Tibial artery (tissue), 4 donors: Measurements from ENCODE around the gene ZBTB20.

Experiments
- DNase-seq, 2 donors: peaks; one replicate each; pipeline ENCODE4 v3.0.0-alpha.2; 2019
- H3K27ac ChIP-seq, 2 donors: fragments of 200-600 bp; sonication (generic) in 1 of 2; 1 replicate in 1 of 2; 2 replicates in 1 of 2; pipeline ENCODE4 v1.5.1; 2018 to 2019; ENCODE audit warnings: mild to moderate bottlenecking in 1 of 2
- H3K27me3 ChIP-seq, 2 donors: fragments of 200-600 bp; sonication (generic) in 1 of 2; one replicate each; pipeline versions ENCODE4 v1.5.1 to v1.6.0; 2016 to 2019
- H3K36me3 ChIP-seq, 3 donors: fragments of 200-600 bp; sonication (generic) in 2 of 3; one replicate each; pipeline ENCODE4 v1.5.1; 2016 to 2019; ENCODE audit warnings: mild to moderate bottlenecking in 2 of 3
- H3K4me1 ChIP-seq, 4 donors: fragments of 200-600 bp; sonication (generic) in 2 of 4; 1 replicate in 3 of 4; 2 replicates in 1 of 4; pipeline ENCODE4 v1.5.1; 2016 to 2019
- H3K4me3 ChIP-seq, 2 donors: fragments of 200-600 bp; sonication (generic) in 1 of 2; 1 replicate in 1 of 2; 2 replicates in 1 of 2; pipeline ENCODE4 v1.5.1; 2018 to 2019; ENCODE audit warnings: mild to moderate bottlenecking in 2 of 2
- H3K9me3 ChIP-seq, 3 donors: fragments of 200-600 bp; sonication (generic) in 1 of 3; one replicate each; pipeline ENCODE4 v1.5.1; 2016 to 2019
- intact Hi-C: fragments of 100-400 bp; cut with DNase I; formaldehyde crosslinking; loops from one replicate; pipeline ENCODE4 v1.15.0; 2023; ENCODE audit warnings: low total_unique reads
- TF ChIP-seq, protein P1 (sequence below), 2 experiments: fragments of 200-600 bp in 1 of 2; fragments of 450-650 bp in 1 of 2; IDR thresholded peaks; one replicate each; pipeline ENCODE4 v1.5.1; 2017 to 2019; ENCODE audit warnings: antibody characterized with exemption in 2 of 2, mild to moderate bottlenecking in 1 of 2, moderate library complexity in 1 of 2

The ZBTB20 gene

DNA sequence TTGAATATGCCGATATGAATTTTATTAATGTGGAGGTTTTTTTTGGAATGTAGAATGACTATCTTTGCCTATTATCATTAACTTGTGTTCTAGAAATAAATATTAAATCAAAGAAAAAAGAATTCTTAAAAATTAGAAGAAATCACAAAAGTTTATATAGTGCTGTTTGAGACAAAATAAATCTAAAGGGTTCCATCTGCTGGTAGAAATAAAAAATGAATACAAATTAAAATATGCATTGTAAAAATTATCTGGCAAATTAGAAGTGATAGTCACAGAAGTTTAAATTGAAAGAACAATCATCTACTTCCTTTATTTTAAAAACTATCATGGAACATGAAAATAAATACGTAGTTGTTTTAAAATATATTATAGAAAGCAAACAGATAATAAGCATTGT lies 22.7 kb upstream of the ZBTB20 start:
- TF ChIP-seq, protein P1, sequence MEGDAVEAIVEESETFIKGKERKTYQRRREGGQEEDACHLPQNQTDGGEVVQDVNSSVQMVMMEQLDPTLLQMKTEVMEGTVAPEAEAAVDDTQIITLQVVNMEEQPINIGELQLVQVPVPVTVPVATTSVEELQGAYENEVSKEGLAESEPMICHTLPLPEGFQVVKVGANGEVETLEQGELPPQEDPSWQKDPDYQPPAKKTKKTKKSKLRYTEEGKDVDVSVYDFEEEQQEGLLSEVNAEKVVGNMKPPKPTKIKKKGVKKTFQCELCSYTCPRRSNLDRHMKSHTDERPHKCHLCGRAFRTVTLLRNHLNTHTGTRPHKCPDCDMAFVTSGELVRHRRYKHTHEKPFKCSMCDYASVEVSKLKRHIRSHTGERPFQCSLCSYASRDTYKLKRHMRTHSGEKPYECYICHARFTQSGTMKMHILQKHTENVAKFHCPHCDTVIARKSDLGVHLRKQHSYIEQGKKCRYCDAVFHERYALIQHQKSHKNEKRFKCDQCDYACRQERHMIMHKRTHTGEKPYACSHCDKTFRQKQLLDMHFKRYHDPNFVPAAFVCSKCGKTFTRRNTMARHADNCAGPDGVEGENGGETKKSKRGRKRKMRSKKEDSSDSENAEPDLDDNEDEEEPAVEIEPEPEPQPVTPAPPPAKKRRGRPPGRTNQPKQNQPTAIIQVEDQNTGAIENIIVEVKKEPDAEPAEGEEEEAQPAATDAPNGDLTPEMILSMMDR (IDR thresholded peaks at IDR 0.05) = peak; percentile 27 to 35
- no peak overlapping the region for H3K27ac ChIP-seq
- no peaks in the 10 kb centered on the region for H3K9me3 ChIP-seq
- H3K4me3 ChIP-seq = no peak overlapping the region
- intact Hi-C loops = no loop called here
- H3K4me1 ChIP-seq = no peaks in the 10 kb centered on the region
- H3K36me3 ChIP-seq = no peaks in the 10 kb centered on the region
- DNase-seq = no peak
- no peaks in the 10 kb centered on the region for H3K27me3 ChIP-seq

DNA sequence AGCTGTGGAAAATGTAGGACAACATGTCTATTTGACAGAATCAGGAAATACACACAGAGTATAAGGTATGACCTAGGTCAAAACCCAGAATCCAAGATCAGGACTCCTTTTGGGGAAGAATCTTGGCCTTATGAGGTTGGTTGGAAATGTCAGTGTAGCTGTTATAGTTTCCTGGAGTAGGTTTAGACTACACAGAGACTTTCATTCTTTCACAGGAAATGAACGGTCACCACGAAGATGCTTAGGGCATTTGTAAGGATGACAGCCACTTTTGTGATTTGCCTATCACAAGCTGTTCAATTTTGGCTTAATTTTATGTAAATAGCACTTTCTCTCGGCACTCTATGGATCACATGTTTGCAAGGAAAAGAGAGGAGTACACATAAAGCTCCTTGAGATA lies 18.6 kb upstream of the ZBTB20 start:
- Histone ChIP-seq H3K4me3 (no peak overlapping the region), H3K9me3 (no peaks in the 10 kb centered on the region), H3K27ac (no peak overlapping the region), H3K27me3 (no peaks in the 10 kb centered on the region), H3K36me3 (no peaks in the 10 kb centered on the region), H3K4me1 (no peaks in the 10 kb centered on the region)
- intact Hi-C loops = no loop called here
- no peak for DNase-seq
- TF ChIP-seq, protein P1 (IDR thresholded peaks at IDR 0.05) = no peak

DNA sequence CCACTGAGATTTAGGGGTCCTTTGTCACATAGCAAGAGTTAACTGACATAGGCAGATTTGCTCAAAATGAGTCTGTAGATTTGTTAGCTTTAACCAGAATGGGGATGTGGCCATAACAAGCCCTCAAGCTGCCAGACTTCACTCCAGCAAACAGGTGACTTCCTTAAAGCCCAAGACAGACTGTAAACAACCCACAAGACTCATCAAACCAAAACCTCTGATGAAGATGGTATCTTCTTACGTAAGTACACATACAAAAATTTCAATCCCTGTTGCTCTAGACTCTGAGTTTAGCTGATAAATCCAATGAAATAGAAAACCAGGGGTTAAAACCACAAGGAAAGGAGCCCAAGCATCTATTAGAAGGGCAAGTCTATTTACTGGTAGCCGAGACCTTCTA lies 18.2 kb upstream of the ZBTB20 start:
- Histone ChIP-seq H3K4me1 (no peaks in the 10 kb centered on the region), H3K36me3 (no peaks in the 10 kb centered on the region), H3K27ac (no peak overlapping the region), H3K27me3 (no peaks in the 10 kb centered on the region), H3K9me3 (no peaks in the 10 kb centered on the region), H3K4me3 (no peak overlapping the region)
- intact Hi-C loops = no loop called here
- TF ChIP-seq, protein P1 (IDR thresholded peaks at IDR 0.05) = no peak
- no peak for DNase-seq

DNA sequence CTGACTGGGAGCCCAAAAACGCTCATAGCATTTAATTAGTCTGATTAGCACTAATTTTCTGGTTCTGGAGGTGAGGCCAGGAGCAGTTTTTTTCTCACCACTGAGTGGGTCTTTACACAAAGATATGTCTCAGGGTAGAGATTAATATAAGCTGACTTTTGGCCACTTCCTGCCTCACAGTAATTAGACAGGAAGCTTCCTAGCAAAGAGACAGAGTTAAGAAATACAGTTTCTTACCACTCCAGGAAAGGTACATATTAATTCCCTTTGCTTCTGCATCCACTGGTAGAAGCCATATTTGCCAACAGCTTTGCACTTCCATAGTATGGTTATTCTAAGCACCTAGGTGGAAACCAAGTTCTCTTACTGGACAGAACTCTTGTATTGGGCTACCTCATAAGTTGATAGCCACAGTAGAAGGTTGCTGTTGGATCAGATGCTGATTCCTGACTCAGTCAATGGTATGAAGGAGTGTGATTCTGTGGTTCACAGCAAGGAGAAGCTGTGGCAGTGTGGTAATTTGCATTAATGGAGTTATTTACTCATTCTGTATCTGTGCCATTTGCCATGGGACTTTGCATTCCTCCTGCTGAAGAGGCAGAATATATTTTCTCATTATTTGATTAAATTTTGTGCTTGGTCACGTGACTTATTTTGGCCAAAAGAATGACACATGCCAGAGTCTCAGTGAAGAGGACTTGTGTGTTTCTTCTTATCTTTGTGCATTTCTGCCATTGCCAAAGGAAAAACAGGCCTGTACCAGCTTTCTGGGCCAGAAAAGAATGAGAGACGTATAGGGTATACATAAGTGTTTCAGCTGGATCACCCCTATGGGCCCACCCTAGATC lies 17.5 kb upstream of the ZBTB20 start:
- DNase-seq = no peak
- no peaks in the 10 kb centered on the region for H3K27me3 ChIP-seq
- intact Hi-C loops = no loop called here
- no peaks in the 10 kb centered on the region for H3K9me3 ChIP-seq
- TF ChIP-seq, protein P1 (IDR thresholded peaks at IDR 0.05) = no peak
- no peaks in the 10 kb centered on the region for H3K36me3 ChIP-seq
- H3K4me1 ChIP-seq = no peaks in the 10 kb centered on the region
- no peak overlapping the region for H3K27ac ChIP-seq
- H3K4me3 ChIP-seq = no peak overlapping the region

DNA sequence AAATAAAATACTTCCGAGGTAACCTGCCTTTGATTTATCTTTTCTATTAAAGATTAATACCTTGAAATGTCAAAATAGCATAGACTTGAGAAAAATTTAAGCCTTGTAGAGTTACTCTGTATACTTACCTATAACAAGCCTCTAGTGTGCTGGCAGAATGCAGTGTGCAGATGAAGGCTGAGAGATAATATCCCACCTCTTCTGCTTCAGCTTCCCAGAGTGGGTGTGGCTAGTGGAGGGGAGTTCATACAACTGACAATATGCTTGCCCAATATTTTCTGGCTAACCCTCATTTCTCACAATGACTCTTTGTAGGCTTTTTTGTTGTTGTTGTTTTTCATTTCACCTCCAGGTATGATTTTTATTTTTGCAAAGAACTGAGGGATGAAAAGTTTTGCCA lies 15.7 kb upstream of the ZBTB20 start:
- H3K27me3 ChIP-seq = no peaks in the 10 kb centered on the region
- intact Hi-C loops = no loop called here
- no peak overlapping the region for H3K4me3 ChIP-seq
- no peaks in the 10 kb centered on the region for H3K9me3 ChIP-seq
- H3K4me1 ChIP-seq = no peaks in the 10 kb centered on the region
- DNase-seq = no peak
- H3K27ac ChIP-seq = no peak overlapping the region
- H3K36me3 ChIP-seq = no peaks in the 10 kb centered on the region
- TF ChIP-seq, protein P1 (IDR thresholded peaks at IDR 0.05) = no peak
